HepG2 (cell line): ENCODE measurements around the gene CTDNEP1. TPM values are rescaled to one million over a fixed set of nuclear protein-coding genes. Genes with fewer than 3 reads are reported as not detected.

ENCODE experiments used
- BCL3 ChIP-seq: sonication (generic); formaldehyde crosslinking; IDR thresholded peaks from 2 replicates; pipeline ENCODE4 v1.5.1; 2020; ENCODE audit warnings: mild to moderate bottlenecking, missing genetic modification reagents, moderate library complexity
- KIAA2018 ChIP-seq: sonication (generic); formaldehyde crosslinking; IDR thresholded peaks from 2 replicates; pipeline ENCODE4 v1.5.0; 2020; ENCODE audit warnings: mild to moderate bottlenecking, missing genetic modification reagents, borderline replicate concordance
- SATB2 ChIP-seq: sonication (generic); formaldehyde crosslinking; IDR thresholded peaks from 2 replicates; pipeline ENCODE4 v1.5.0; 2020; ENCODE audit warnings: missing genetic modification reagents
- SCMH1 ChIP-seq: sonication (generic); formaldehyde crosslinking; IDR thresholded peaks from 2 replicates; pipeline ENCODE4 v1.9.0; 2021; ENCODE audit warnings: missing genetic modification reagents, mild to moderate bottlenecking, borderline replicate concordance
- ZNF10 ChIP-seq: sonication (generic); formaldehyde crosslinking; IDR thresholded peaks from 2 replicates; pipeline ENCODE4 v1.4.0; 2020; ENCODE audit warnings: mild to moderate bottlenecking, low read depth, missing genetic modification reagents, borderline replicate concordance
- polyA plus RNA-seq, 8 experiments: library from polyadenylated mRNA; depleted of rRNA in 3 of 8; stranded (reverse) in 7 of 8; unstranded in 1 of 8; fragments of >200 nt; fragmentation: Illumina TruSeq in 4 of 8; extraction: Trizol in 4 of 8; gene quantifications; 2 replicates each; pipeline versions ENCODE4 v1.2.1 to v1.2.3, GENCODE V29; 2011 to 2016; ENCODE audit warnings: low read depth in 4 of 8, missing spikeins in 1 of 8, mixed read lengths in 1 of 8; ENCODE audit not compliant: insufficient read depth in 1 of 8
- total RNA-seq, 5 experiments: library from RNA; depleted of rRNA; stranded (reverse); fragments of >200 nt; fragmentation: Illumina TruSeq; extraction: Trizol; gene quantifications; 2 replicates each; pipeline ENCODE4 v1.2.3, GENCODE V29; 2016; ENCODE audit warnings: low read depth in 1 of 5
- TF ChIP-seq, protein P1 (sequence below): sonication (generic); formaldehyde crosslinking; IDR thresholded peaks from 2 replicates; pipeline ENCODE4 v1.4.0; 2020; ENCODE audit warnings: mild to moderate bottlenecking, missing genetic modification reagents
- TF ChIP-seq, protein P2 (sequence below): sonication (generic); formaldehyde crosslinking; IDR thresholded peaks from 2 replicates; pipeline ENCODE4 v1.9.0; 2021; ENCODE audit warnings: mild to moderate bottlenecking, missing genetic modification reagents

CTDNEP1 gene
- total and polyA plus RNA-seq, 2 of the 13 experiments (the other 11 are each of a cell fraction or from before 2014, with no cell fraction given), result 19.8 to 118 TPM

DNA sequence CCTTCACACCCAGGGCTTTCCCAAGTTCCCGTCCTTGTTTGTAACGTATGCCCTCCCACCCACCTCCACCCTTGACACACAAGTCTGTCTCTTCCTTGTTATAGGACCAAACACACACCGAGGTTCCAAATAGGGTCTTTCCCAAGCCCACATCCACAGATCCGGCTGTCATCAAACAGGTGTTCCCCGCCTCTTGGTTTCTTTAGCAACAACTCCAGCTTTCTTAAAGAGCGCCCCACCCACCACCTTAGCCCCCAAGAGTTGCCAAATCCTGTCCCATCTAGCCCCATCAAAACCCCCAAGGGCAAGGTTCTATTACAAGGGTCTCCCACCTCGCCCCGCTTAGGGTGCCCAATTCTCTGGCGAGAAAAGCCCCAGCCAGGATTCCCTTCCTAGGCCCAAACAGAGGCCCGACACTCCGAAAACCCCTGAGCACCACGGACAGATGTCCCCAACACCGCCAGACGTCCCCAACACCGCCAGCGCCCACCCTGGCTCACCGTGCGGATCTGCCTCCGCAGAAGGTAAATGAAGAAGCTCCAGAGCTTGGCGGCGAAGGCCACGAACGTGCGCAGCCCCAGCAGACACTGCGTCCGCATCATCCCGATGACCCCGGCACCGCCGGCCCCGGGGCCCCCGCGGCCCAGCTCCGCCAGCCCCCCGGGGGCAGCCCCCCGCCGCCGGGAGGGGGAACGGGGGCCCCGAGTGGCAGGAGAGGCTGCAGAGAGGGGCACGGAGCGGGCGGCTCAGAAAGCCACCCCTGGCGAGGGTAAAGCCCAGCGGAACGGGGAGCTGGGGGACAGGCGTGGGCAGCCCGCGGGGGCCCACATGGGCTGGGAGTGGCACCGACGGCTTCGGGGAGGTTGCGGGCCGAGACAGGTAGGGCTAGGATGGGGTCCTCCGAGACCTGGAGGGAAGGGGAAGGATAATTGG lies 573 bp downstream of the CTDNEP1 start (continued):
- TF ChIP-seq, protein P1, sequence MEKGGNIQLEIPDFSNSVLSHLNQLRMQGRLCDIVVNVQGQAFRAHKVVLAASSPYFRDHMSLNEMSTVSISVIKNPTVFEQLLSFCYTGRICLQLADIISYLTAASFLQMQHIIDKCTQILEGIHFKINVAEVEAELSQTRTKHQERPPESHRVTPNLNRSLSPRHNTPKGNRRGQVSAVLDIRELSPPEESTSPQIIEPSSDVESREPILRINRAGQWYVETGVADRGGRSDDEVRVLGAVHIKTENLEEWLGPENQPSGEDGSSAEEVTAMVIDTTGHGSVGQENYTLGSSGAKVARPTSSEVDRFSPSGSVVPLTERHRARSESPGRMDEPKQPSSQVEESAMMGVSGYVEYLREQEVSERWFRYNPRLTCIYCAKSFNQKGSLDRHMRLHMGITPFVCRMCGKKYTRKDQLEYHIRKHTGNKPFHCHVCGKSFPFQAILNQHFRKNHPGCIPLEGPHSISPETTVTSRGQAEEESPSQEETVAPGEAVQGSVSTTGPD (CRISPR knock-in tag), result no peak
- no peak for TF ChIP-seq KIAA2018
- TF ChIP-seq ZNF10 (CRISPR knock-in tag), result no peak
- no peak for TF ChIP-seq BCL3
- TF ChIP-seq, protein P2, sequence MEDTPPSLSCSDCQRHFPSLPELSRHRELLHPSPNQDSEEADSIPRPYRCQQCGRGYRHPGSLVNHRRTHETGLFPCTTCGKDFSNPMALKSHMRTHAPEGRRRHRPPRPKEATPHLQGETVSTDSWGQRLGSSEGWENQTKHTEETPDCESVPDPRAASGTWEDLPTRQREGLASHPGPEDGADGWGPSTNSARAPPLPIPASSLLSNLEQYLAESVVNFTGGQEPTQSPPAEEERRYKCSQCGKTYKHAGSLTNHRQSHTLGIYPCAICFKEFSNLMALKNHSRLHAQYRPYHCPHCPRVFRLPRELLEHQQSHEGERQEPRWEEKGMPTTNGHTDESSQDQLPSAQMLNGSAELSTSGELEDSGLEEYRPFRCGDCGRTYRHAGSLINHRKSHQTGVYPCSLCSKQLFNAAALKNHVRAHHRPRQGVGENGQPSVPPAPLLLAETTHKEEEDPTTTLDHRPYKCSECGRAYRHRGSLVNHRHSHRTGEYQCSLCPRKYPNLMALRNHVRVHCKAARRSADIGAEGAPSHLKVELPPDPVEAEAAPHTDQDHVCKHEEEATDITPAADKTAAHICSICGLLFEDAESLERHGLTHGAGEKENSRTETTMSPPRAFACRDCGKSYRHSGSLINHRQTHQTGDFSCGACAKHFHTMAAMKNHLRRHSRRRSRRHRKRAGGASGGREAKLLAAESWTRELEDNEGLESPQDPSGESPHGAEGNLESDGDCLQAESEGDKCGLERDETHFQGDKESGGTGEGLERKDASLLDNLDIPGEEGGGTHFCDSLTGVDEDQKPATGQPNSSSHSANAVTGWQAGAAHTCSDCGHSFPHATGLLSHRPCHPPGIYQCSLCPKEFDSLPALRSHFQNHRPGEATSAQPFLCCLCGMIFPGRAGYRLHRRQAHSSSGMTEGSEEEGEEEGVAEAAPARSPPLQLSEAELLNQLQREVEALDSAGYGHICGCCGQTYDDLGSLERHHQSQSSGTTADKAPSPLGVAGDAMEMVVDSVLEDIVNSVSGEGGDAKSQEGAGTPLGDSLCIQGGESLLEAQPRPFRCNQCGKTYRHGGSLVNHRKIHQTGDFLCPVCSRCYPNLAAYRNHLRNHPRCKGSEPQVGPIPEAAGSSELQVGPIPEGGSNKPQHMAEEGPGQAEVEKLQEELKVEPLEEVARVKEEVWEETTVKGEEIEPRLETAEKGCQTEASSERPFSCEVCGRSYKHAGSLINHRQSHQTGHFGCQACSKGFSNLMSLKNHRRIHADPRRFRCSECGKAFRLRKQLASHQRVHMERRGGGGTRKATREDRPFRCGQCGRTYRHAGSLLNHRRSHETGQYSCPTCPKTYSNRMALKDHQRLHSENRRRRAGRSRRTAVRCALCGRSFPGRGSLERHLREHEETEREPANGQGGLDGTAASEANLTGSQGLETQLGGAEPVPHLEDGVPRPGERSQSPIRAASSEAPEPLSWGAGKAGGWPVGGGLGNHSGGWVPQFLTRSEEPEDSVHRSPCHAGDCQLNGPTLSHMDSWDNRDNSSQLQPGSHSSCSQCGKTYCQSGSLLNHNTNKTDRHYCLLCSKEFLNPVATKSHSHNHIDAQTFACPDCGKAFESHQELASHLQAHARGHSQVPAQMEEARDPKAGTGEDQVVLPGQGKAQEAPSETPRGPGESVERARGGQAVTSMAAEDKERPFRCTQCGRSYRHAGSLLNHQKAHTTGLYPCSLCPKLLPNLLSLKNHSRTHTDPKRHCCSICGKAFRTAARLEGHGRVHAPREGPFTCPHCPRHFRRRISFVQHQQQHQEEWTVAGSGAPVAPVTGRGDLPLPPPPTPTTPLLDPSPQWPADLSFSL, result no peak
- TF ChIP-seq SCMH1, result no peak
- TF ChIP-seq SATB2, result 0 out of 2 replicates have a peak, but pooled peaks have one; percentile 41
